ENCODE data around the gene IQSEC2.
A peak's percentile ranks its signal among the peaks of the same experiment; 100 is the strongest.

Gene IQSEC2

DNA sequence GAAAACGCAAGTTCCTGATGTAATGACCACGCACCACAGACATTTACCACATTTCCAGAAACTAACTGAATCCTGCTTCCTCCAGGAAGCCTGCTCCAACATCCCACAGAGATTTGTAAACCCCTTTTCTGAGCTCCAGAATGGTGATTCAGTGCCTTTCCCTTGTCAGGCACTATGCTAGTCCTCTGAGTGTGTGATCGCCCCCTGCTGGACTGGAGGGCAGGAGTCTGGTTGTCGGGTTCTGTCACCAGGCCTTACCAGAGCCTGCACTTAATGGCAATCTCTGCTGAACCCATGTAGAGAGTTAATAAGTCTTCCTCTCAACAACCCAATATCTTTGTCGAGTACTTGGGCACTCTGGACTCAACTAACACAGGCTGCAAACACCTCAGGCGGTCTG is 41.9 kb downstream of the IQSEC2 start:
- DNase-seq: no peak

GRCh38 chrX:53237056-53237455 is 44.3 kb downstream of the IQSEC2 start:
- DNase-seq: no peak

- DNase-seq: no peak
Measured at GRCh38 chrX:53236025-53236679, 45.2 kb downstream of the IQSEC2 start.

DNA sequence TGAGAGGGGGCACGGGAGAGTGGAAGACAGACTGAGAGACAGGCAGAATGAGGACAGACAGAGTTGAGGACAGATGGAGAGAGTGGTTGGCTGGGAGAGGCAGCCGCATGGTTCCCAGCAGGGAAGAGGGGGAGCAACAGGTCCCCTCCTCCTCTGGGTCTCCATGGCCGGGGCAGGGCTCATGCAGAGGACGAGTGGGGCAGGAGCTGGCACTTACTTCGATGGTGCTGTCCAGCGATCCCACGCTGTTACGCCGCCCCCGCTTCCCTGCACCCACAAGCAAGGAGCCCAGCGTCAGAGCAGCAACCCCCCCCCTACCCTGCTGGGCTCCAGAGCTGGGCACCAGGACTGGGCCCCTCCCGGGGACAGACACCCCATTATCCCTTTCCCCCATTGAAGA is 45.8 kb downstream of the IQSEC2 start:
- no peak for DNase-seq

DNA sequence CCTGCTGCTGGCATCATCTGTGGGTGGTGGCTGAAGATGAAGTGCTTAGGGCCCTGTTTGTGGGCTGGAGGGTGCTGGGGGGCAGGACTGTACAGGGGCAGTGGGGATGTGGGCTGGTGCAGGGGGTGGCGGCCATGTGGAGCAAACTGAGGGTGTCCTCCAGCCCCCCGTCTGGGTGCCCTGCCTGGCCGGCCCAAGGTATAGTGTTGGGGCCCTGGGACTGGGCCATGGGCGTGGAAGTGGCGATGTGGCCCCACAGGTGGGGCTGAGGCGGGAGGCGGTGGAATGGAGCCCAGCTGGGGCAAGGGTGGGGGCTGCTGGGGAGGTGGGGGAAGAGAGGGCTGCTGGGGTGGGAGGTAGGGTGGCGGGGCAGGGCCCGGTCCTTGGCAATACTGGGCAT is 46.9 kb downstream of the IQSEC2 start:
- no peak for DNase-seq

DNA sequence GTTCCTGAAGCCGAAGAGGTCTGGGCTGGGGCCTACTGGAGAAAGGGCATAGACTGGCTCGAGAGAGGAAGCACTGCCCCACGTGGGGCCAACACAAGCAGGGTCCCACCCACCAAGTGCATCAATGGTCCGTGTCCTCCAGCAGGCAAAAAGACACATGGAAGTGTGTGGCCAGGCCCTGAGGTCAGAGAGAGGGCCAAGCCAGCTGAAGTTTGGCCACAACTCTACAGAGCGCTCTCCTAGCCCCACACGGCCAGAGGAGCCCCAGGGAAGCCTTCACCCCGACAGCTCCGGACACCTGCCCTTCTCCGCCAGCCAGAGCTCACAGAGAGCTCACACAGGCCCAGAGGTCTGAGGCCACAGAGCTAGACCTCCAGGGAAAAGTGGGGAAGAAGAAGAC is 47.8 kb downstream of the IQSEC2 start:
- no peak for DNase-seq

DNA sequence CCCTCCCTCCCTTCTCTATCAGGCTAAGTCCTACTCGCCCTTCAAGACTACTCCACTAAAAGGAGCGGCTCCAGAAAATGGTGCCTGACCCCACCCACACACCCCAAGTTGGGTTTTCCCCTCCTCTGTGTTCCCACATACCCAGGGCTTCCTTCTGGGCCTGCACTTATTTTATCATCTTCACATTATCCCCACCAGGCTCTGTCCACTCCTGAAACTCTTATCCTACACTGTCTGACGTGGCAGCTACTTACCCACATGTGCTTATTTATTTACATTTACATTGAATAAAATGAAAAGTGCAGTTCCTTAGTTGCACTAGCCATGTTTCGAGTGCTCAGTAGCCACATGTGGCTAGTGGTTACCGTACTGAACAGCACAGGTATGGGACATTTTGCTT is 51.3 kb downstream of the IQSEC2 start:
- no peak for DNase-seq

GRCh38 chrX:53227224-53227765 is 54.1 kb downstream of the IQSEC2 start:
- DNase-seq: peak; percentile 6

GRCh38 chrX:53224860-53225797 is 56.3 kb downstream of the IQSEC2 start, which contains the start of gene KDM5C:
Gene KDM5C, minus strand, starts transcription at chrX:53225207. Its CDS starts 318 bp downstream, at chrX:53224889.
- DNase-seq: peak; percentile 68

GRCh38 chrX:53223955-53224859 is 57.2 kb downstream of the IQSEC2 start:
- no peak for DNase-seq

GRCh38 chrX:53223068-53223693 is 58.2 kb downstream of the IQSEC2 start:
- DNase-seq: no peak

Data from GF-D8 (cell line).